ENCODE measurements around the gene MYO5C. TPM values are rescaled to one million over a fixed set of nuclear protein-coding genes. Genes with fewer than 3 reads are reported as not detected.

The MYO5C gene
- polyA plus RNA-seq, 1 donor (not counting 4 experiments of a cell fraction or from before 2014, with no cell fraction given): 0.16 TPM

DNA sequence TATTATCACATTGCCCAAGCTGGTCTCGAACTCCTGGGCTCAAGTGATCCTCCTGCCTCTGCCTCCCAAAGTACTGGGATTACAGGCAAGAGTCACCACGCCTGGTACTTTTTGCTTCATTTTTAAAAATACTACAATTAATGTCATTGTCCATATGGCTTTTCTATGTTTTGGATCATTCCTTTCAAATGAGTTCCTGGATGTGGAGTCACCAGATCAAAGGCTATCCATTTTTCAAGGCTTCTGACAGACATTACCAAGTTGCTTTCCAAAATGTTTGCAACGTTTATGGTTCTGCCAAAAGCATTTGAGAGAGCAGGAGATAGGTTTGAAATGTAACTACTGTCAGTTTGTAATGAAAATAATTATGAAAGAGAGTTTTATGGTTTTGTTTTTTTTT lies 148.8 kb downstream of the MYO5C start:
- no peaks in the 10 kb centered on the region for H3K9me1 ChIP-seq (ENCODE audit: control insufficient read depth, extremely low read depth, insufficient read depth, low read length)
- no peaks in the 10 kb centered on the region for H3K27me3 ChIP-seq (ENCODE audit: control insufficient read depth, extremely low read depth, insufficient read depth, low read length)
- peaks cover 7% of the 10 kb centered on the region for H3K4me1 ChIP-seq (ENCODE audit: control insufficient read depth, extremely low read depth, insufficient read depth, low read length)
- dilution Hi-C loops (cut with MboI; ENCODE audit: extremely low pct_ligation_motif_present, low sequenced_read_pairs): no loop called here
- no peak overlapping the region for H3K4me2 ChIP-seq (ENCODE audit: control insufficient read depth, extremely low read depth, insufficient read depth, low read depth, low read length)
- no peaks in the 10 kb centered on the region for H3K79me2 ChIP-seq (ENCODE audit: control insufficient read depth, insufficient read depth, low read length)
- FAIRE-seq: no peak
- H2AFZ ChIP-seq (ENCODE audit: control insufficient read depth, low read length): no peak overlapping the region
- H3K9me3 ChIP-seq (ENCODE audit: control insufficient read depth, low read depth, low read length): peaks cover 2% of the 10 kb centered on the region
- TF ChIP-seq CTCF (optimal IDR thresholded peaks at IDR 0.05 in 1 of 3, IDR thresholded peaks at IDR 0.05 in 1 of 3, conservative IDR thresholded peaks at IDR 0.05 in 1 of 3; ENCODE audit: extremely low read depth in 1 of 3, insufficient read depth in 2 of 3, low read length in 3 of 3): no peak
- no peak for TF ChIP-seq EZH2 (IDR thresholded peaks at IDR 0.05; ENCODE audit: low read length)
- H3K4me3 ChIP-seq (ENCODE audit: control insufficient read depth in 2 of 3, extremely low read depth in 1 of 3, insufficient read depth in 2 of 3, low read depth in 1 of 3, low read length in 3 of 3): no peak overlapping the region
- H4K20me1 ChIP-seq (ENCODE audit: control insufficient read depth, extremely low read depth, insufficient read depth, low read length): no peaks in the 10 kb centered on the region
- no peak overlapping the region for H3K9ac ChIP-seq (ENCODE audit: control insufficient read depth, extremely low read depth, insufficient read depth, low read length)
- no peak overlapping the region for H3K27ac ChIP-seq (ENCODE audit: control insufficient read depth, insufficient read depth, low read length)
- DNase-seq (ENCODE audit: low read depth, low spot score): no peak
- peaks cover 0 to 15% of the 10 kb centered on the region in 2 experiments for H3K36me3 ChIP-seq (ENCODE audit: control insufficient read depth in 2 of 2, extremely low read depth in 1 of 2, insufficient read depth in 2 of 2, low read length in 2 of 2)

DNA sequence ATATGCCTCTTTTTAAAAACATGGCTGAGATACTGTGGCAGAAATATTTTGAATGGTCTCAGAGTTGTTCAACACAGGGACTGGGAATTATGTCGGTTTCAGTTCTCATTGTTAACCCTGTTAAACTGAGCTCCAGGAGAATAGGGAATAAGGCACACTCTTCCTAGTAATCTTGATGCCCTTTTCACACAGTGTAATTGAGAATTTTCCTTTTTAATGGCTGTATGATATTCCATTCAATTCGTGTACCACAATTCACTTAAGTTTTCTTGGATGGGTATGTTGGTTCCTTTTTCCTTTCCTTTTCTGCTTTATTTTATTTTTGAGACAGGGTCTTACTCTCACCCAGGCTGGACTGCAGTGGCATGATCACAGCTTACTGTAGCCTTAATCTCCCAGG lies 149.3 kb downstream of the MYO5C start:
- Histone ChIP-seq H3K79me2 (ENCODE audit: control insufficient read depth, insufficient read depth, low read length) (no peaks in the 10 kb centered on the region), H3K4me1 (ENCODE audit: control insufficient read depth, extremely low read depth, insufficient read depth, low read length) (peaks cover 7% of the 10 kb centered on the region), H3K27ac (ENCODE audit: control insufficient read depth, insufficient read depth, low read length) (no peak overlapping the region), H3K9ac (ENCODE audit: control insufficient read depth, extremely low read depth, insufficient read depth, low read length) (no peak overlapping the region), H2AFZ (ENCODE audit: control insufficient read depth, low read length) (no peak overlapping the region), H3K4me2 (ENCODE audit: control insufficient read depth, extremely low read depth, insufficient read depth, low read depth, low read length) (no peak overlapping the region), H3K27me3 (ENCODE audit: control insufficient read depth, extremely low read depth, insufficient read depth, low read length) (no peaks in the 10 kb centered on the region), H3K4me3 (ENCODE audit: control insufficient read depth in 2 of 3, extremely low read depth in 1 of 3, insufficient read depth in 2 of 3, low read depth in 1 of 3, low read length in 3 of 3) (no peak overlapping the region), H3K9me1 (ENCODE audit: control insufficient read depth, extremely low read depth, insufficient read depth, low read length) (no peaks in the 10 kb centered on the region), H3K36me3 (ENCODE audit: control insufficient read depth in 2 of 2, extremely low read depth in 1 of 2, insufficient read depth in 2 of 2, low read length in 2 of 2) (peaks cover 0 to 15% of the 10 kb centered on the region in 2 experiments), H4K20me1 (ENCODE audit: control insufficient read depth, extremely low read depth, insufficient read depth, low read length) (no peaks in the 10 kb centered on the region), H3K9me3 (ENCODE audit: control insufficient read depth, low read depth, low read length) (peaks cover 2% of the 10 kb centered on the region)
- DNase-seq (ENCODE audit: low read depth, low spot score) (no peak), FAIRE-seq (no peak)
- TF ChIP-seq EZH2 (IDR thresholded peaks at IDR 0.05; ENCODE audit: low read length): no peak
- TF ChIP-seq CTCF (optimal IDR thresholded peaks at IDR 0.05 in 1 of 3, IDR thresholded peaks at IDR 0.05 in 1 of 3, conservative IDR thresholded peaks at IDR 0.05 in 1 of 3; ENCODE audit: extremely low read depth in 1 of 3, insufficient read depth in 2 of 3, low read length in 3 of 3): no peak
- dilution Hi-C loops (cut with MboI; ENCODE audit: extremely low pct_ligation_motif_present, low sequenced_read_pairs): no loop called here

All from keratinocyte (primary cell).